Vagina (tissue), 2 donors: ENCODE results near the gene CEMIP. TPM values are rescaled to one million over a fixed set of nuclear protein-coding genes. Genes with fewer than 3 reads are reported as not detected.

Source experiments
- DNase-seq, 2 donors: peaks; one replicate each; pipeline ENCODE4 v3.0.0-alpha.2; 2017; ENCODE audit errors: extremely low spot score in 2 of 2
- H3K27ac ChIP-seq: fragments of 200-600 bp; sonication (generic); one replicate; pipeline ENCODE4 v1.5.1; 2019
- H3K27me3 ChIP-seq: fragments of 200-600 bp; sonication (generic); one replicate; pipeline ENCODE4 v1.5.1; 2019
- H3K36me3 ChIP-seq, 2 donors: fragments of 200-600 bp; sonication (generic); one replicate each; pipeline ENCODE4 v1.5.1; 2017 to 2019
- H3K4me1 ChIP-seq: fragments of 200-600 bp; sonication (generic); one replicate; pipeline ENCODE4 v1.5.1; 2019
- H3K4me3 ChIP-seq, 2 donors: fragments of 200-600 bp; sonication (generic); 1 replicate in 1 of 2; 2 replicates in 1 of 2; pipeline ENCODE4 v1.5.1; 2016 to 2019
- H3K9me3 ChIP-seq: fragments of 200-600 bp; sonication (generic); one replicate; pipeline ENCODE4 v1.5.1; 2019
- POLR2A ChIP-seq, 2 donors: fragments of 450-650 bp; IDR thresholded peaks; one replicate each; pipeline ENCODE4 v1.6.1; 2017; ENCODE audit warnings: antibody characterized with exemption in 2 of 2, mild to moderate bottlenecking in 2 of 2, moderate library complexity in 2 of 2
- POLR2AphosphoS5 ChIP-seq, 2 donors: sonication (generic); formaldehyde crosslinking; IDR thresholded peaks; one replicate each; pipeline ENCODE4 v1.9.0; 2017; ENCODE audit warnings: antibody characterized with exemption in 2 of 2, mild to moderate bottlenecking in 2 of 2, low read depth in 1 of 2; ENCODE audit not compliant: insufficient read depth in 1 of 2
- intact Hi-C: fragments of 100-400 bp; cut with DNase I; formaldehyde crosslinking; loops from one replicate; pipeline ENCODE4 v1.15.1; 2023
- total RNA-seq: library from RNA; depleted of rRNA; stranded (reverse); fragments of >200 nt; gene quantifications from one replicate; pipeline ENCODE4 v1.2.3, GENCODE V29; 2016
- TF ChIP-seq, protein P1 (sequence below), 3 experiments: fragments of 450-650 bp in 2 of 3; fragments of 200-600 bp in 1 of 3; sonication (generic) in 1 of 3; IDR thresholded peaks; one replicate each; pipeline ENCODE4 v1.5.1; 2017 to 2019; ENCODE audit warnings: antibody characterized with exemption in 3 of 3, mild to moderate bottlenecking in 2 of 3, moderate library complexity in 2 of 3

CEMIP gene
- total RNA-seq, 1 donor from 2014 or later, result 0.74 TPM

DNA sequence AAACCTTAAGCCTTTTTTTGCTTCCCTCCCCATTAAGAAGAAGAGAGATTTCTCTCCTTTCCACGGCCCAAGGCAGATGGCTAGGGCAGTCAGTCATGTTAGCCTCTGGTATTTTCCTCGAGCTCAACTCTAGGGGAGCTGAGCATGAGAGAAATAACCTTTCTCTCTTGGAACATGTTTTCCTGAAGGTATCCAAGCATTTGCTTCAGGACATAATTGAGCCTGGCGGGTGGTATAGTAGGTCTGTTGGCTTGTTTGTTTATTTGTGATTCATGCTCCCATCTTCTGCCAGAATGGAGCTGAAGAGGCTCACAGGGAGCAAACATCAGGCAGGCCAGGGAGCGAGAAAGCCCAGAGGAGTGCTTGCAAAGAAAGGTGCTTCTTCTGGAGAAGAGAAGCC lies 108.0 kb downstream of the CEMIP start:
- Histone ChIP-seq H3K27ac (no peak overlapping the region), H3K36me3 (no peaks in the 10 kb centered on the region), H3K9me3 (no peaks in the 10 kb centered on the region), H3K27me3 (no peaks in the 10 kb centered on the region), H3K4me3 (no peak overlapping the region), H3K4me1 (no peaks in the 10 kb centered on the region)
- TF ChIP-seq POLR2AphosphoS5 (IDR thresholded peaks at IDR 0.05; ENCODE audit: insufficient read depth in 1 of 2, low read depth in 1 of 2), result no peak
- TF ChIP-seq POLR2A (IDR thresholded peaks at IDR 0.05), result no peak
- TF ChIP-seq, protein P1, sequence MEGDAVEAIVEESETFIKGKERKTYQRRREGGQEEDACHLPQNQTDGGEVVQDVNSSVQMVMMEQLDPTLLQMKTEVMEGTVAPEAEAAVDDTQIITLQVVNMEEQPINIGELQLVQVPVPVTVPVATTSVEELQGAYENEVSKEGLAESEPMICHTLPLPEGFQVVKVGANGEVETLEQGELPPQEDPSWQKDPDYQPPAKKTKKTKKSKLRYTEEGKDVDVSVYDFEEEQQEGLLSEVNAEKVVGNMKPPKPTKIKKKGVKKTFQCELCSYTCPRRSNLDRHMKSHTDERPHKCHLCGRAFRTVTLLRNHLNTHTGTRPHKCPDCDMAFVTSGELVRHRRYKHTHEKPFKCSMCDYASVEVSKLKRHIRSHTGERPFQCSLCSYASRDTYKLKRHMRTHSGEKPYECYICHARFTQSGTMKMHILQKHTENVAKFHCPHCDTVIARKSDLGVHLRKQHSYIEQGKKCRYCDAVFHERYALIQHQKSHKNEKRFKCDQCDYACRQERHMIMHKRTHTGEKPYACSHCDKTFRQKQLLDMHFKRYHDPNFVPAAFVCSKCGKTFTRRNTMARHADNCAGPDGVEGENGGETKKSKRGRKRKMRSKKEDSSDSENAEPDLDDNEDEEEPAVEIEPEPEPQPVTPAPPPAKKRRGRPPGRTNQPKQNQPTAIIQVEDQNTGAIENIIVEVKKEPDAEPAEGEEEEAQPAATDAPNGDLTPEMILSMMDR (IDR thresholded peaks at IDR 0.05), result no peak
- DNase-seq, result no peak
- intact Hi-C loops, result no loop called here

DNA sequence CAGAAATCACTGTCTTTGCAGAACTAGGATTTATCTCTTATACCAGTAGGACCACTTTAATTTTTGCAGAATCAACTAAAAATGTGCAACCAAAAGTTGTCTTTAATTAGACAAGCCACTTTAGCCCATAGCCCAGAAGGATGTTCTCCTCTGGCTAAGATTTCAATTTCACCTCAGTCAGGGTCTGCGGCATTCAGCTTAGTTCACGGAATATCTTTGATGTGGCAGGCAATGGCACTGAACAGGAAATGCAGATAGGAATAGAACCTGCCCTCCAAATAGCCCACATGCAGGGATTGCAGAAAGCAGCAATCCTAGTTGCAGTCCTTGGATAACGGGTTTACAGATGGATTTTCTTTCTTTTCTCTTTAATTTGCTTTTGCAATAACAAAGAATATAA lies 109.7 kb downstream of the CEMIP start:
- H3K27me3 ChIP-seq, result no peaks in the 10 kb centered on the region
- no peak overlapping the region for H3K4me3 ChIP-seq
- TF ChIP-seq POLR2AphosphoS5 (IDR thresholded peaks at IDR 0.05; ENCODE audit: insufficient read depth in 1 of 2, low read depth in 1 of 2) (no peak), POLR2A (IDR thresholded peaks at IDR 0.05) (no peak)
- TF ChIP-seq, protein P1 (IDR thresholded peaks at IDR 0.05), result no peak
- H3K27ac ChIP-seq, result no peak overlapping the region
- no peaks in the 10 kb centered on the region for H3K9me3 ChIP-seq
- H3K36me3 ChIP-seq, result no peaks in the 10 kb centered on the region
- no peak for DNase-seq
- no peaks in the 10 kb centered on the region for H3K4me1 ChIP-seq
- intact Hi-C loops, result no loop called here

DNA sequence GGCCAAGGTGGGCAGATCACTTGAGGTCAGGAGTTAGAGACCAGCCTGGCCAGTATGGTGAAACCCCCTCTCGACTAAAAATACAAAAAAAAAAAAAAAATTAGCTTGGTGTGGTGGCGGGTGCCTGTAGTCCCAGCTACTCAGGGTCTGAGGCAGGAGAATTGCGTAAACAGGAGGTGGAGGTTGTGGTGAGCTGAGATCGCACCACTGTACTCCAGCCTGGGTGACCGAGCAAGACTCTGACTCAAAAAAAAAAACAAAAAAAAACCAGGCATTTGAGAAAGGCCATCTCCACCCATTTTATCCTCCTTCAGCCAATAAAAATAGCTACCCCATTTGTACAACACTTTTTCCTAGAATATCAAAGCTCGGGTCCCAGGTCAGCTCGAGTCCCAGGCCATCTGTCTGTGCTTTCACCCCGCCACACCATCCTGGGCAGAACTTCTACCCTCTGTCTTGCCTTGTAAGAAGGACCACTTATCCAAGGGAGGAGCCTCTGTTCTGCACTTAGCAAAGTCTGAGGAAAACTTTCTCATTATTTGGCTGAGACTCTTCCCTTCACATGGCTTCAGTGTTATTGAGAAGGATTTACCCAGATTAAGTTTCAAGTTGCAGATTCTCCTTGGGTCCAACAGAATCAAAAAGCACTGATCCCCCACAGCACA lies 111.3 kb downstream of the CEMIP start:
- Histone ChIP-seq H3K9me3 (no peaks in the 10 kb centered on the region), H3K4me1 (no peaks in the 10 kb centered on the region), H3K36me3 (no peaks in the 10 kb centered on the region), H3K27ac (no peak overlapping the region), H3K4me3 (no peak overlapping the region), H3K27me3 (no peaks in the 10 kb centered on the region)
- DNase-seq, result no peak
- intact Hi-C loops, result no loop called here
- TF ChIP-seq, protein P1 (IDR thresholded peaks at IDR 0.05), result no peak
- no peak for TF ChIP-seq POLR2A (IDR thresholded peaks at IDR 0.05)
- TF ChIP-seq POLR2AphosphoS5 (IDR thresholded peaks at IDR 0.05; ENCODE audit: insufficient read depth in 1 of 2, low read depth in 1 of 2), result no peak

GRCh38 chr15:80891006-80891405 lies 111.8 kb downstream of the CEMIP start:
- Histone ChIP-seq H3K36me3 (no peaks in the 10 kb centered on the region), H3K27ac (no peak overlapping the region), H3K9me3 (no peaks in the 10 kb centered on the region), H3K4me3 (no peak overlapping the region), H3K27me3 (no peaks in the 10 kb centered on the region), H3K4me1 (no peaks in the 10 kb centered on the region)
- intact Hi-C loops, result no loop called here
- TF ChIP-seq POLR2A (IDR thresholded peaks at IDR 0.05), result no peak
- TF ChIP-seq POLR2AphosphoS5 (IDR thresholded peaks at IDR 0.05; ENCODE audit: insufficient read depth in 1 of 2, low read depth in 1 of 2), result no peak
- TF ChIP-seq, protein P1 (IDR thresholded peaks at IDR 0.05), result no peak
- DNase-seq, result no peak

DNA sequence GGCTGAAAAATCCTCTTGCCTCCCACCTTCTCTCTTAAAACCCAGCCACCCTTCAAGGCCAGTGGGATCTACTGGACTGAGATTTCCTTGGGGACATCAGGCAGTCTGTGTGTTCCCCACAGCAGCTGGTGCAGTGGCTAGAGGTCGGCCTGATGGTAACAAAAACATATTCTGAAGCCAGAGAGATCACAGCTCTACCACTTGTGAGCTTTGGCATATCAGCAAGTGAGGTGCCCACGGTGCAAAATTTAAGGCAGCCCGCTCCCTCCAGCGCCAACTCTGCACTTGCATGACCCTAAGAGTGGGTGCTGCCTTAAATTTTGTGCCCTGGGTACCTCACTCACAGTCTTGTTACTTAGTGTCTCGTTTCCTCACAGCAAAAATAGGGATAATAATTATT lies 113.2 kb downstream of the CEMIP start:
- H3K27ac ChIP-seq, result no peak overlapping the region
- no peaks in the 10 kb centered on the region for H3K4me1 ChIP-seq
- TF ChIP-seq POLR2A (IDR thresholded peaks at IDR 0.05) (no peak), POLR2AphosphoS5 (IDR thresholded peaks at IDR 0.05; ENCODE audit: insufficient read depth in 1 of 2, low read depth in 1 of 2) (no peak)
- TF ChIP-seq, protein P1 (IDR thresholded peaks at IDR 0.05), result no peak
- intact Hi-C loops, result no loop called here
- H3K36me3 ChIP-seq, result no peaks in the 10 kb centered on the region
- no peak overlapping the region for H3K4me3 ChIP-seq
- no peak for DNase-seq
- H3K9me3 ChIP-seq, result no peaks in the 10 kb centered on the region
- H3K27me3 ChIP-seq, result no peaks in the 10 kb centered on the region
